ENCODE data around the gene DDX47. TPM values are rescaled to one million over a fixed set of nuclear protein-coding genes. Genes with fewer than 3 reads are reported as not detected.
"Not testable (repeated sequence)": the region's sequence is repeated elsewhere in the genome, so short reads cannot be mapped to it uniquely, and the experiment has no call there.

Gene DDX47
- total and polyA plus RNA-seq, 8 donors = 9.6 to 108 (median 31.8) TPM

DNA sequence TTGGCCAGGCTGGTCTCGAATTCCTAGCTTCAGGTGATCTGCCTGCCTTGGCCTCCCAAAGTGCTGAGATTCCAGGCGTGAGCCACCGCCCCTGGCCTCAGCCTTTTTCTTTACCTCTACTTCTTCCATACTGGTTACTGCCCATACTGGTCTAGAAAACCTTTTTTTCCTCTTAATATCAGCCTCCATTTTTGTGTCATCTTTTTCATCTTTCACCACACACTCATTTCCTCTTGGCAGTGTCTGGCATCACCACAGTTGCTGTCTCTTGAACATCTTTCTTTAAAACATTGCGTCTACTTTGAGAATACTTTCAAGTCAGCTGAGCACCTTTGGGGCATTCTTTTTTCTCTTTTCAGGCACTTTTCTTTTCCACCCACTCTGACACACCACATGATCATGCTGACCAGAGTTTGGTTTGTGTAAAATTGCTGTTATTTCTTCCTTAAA is 32.7 kb downstream of the DDX47 start:
- TF ChIP-seq POLR2AphosphoS5 (IDR thresholded peaks at IDR 0.05) (no peak), EP300 (IDR thresholded peaks at IDR 0.05) (no peak), POLR2A (IDR thresholded peaks at IDR 0.05) (no peak)
- TF ChIP-seq, protein P1, sequence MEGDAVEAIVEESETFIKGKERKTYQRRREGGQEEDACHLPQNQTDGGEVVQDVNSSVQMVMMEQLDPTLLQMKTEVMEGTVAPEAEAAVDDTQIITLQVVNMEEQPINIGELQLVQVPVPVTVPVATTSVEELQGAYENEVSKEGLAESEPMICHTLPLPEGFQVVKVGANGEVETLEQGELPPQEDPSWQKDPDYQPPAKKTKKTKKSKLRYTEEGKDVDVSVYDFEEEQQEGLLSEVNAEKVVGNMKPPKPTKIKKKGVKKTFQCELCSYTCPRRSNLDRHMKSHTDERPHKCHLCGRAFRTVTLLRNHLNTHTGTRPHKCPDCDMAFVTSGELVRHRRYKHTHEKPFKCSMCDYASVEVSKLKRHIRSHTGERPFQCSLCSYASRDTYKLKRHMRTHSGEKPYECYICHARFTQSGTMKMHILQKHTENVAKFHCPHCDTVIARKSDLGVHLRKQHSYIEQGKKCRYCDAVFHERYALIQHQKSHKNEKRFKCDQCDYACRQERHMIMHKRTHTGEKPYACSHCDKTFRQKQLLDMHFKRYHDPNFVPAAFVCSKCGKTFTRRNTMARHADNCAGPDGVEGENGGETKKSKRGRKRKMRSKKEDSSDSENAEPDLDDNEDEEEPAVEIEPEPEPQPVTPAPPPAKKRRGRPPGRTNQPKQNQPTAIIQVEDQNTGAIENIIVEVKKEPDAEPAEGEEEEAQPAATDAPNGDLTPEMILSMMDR (IDR thresholded peaks at IDR 0.05) = no peak
- no peaks in the 10 kb centered on the region for H3K9me3 ChIP-seq
- intact Hi-C loops (cut with DNase I; ENCODE audit: low total_unique reads) = no loop called here
- no peak overlapping the region for H3K4me3 ChIP-seq
- peaks cover 0 to 4% (median 0%) of the 10 kb centered on the region in 4 donors for H3K4me1 ChIP-seq
- H3K36me3 ChIP-seq = no peaks in the 10 kb centered on the region
- 82 to 89% (median 87%) methylated on average over 4 of the region's 4 CpGs for WGBS, 5 donors
- no peaks in the 10 kb centered on the region for H3K27me3 ChIP-seq
- no peak overlapping the region for H3K27ac ChIP-seq
- no peak for DNase-seq

DNA sequence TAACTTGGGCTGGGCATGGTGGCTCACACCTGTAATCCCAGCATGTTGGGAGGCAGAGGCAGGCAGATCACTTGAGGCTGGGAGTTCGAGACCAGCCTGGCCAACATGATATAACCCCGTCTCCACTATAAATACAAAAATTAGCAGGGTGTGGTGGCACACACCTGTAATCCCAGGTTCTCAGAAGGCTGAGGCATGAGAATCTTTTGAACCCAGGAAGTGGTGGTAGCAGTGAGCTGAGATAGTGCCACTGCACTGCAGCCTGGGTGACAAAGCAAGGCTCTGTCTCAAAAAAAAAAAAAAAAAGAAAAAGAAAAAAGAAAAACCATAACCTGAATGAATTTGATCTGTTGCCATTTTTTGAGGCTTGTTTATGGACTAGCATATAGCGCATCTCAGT is 33.6 kb downstream of the DDX47 start:
- 92 to 97% (median 95%) methylated on average over 3 of the region's 3 CpGs for WGBS, 5 donors
- H3K4me3 ChIP-seq; DNase-seq; intact Hi-C loops (cut with DNase I; ENCODE audit: low total_unique reads); H3K4me1 ChIP-seq; H3K27ac ChIP-seq; H3K36me3 ChIP-seq; H3K9me3 ChIP-seq; H3K27me3 ChIP-seq: not testable (repeated sequence)

DNA sequence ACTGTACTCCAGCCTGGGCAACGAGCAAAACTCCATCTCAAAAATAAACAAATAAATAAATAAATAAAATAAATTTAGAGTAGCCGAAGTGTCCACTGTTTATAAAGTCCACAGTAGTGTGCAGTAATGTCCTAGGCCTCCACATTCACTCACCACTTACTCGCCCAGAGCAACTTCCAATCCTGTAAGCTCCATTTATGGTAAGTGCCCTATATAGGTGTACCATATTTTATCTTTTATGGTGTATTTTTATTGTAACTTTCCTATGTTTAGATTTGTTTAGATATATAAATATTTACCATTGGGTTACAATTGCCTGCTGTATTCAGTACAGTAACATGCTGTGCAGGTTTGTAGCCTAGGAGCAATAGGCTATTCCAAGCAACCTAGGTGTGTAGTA is 40.3 kb downstream of the DDX47 start:
- no peak for TF ChIP-seq EP300 (IDR thresholded peaks at IDR 0.05)
- TF ChIP-seq POLR2AphosphoS5 (IDR thresholded peaks at IDR 0.05) = no peak
- TF ChIP-seq POLR2A (IDR thresholded peaks at IDR 0.05) = no peak
- TF ChIP-seq, protein P1 (IDR thresholded peaks at IDR 0.05) = no peak

DNA sequence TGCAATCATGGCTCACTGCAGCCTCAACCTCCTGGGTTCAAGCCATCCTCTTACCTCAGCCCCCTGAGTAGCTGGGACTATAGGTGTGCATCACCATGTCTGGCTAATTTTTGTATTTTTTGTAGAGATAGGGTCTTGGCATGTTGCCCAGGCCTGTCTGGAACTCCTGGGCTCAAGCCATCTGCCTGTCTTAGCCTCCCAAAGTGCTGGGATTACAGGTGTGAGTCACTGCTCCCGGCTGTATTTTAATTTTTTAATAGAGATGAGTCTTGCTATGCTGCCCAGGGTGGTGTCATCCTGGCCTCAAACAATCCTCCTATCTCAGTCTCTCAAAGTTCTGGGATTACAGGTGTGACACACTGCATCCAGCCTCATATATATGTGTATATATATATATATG is 46.5 kb downstream of the DDX47 start:
- intact Hi-C loops (cut with DNase I; ENCODE audit: low total_unique reads) = no loop called here
- DNase-seq = no peak

More for the DNA sequence above, 40.3 kb downstream of the DDX47 start:
- Histone ChIP-seq H3K36me3 (no peaks in the 10 kb centered on the region), H3K27me3 (no peaks in the 10 kb centered on the region), H3K9me3 (no peaks in the 10 kb centered on the region), H3K4me1 (no peaks in the 10 kb centered on the region), H3K27ac (no peak overlapping the region), H3K4me3 (no peak overlapping the region)
- intact Hi-C loops (cut with DNase I; ENCODE audit: low total_unique reads) = no loop called here
- DNase-seq = no peak
- WGBS, 5 donors = 60 to 64% (median 61%) methylated on average over 3 of the region's 3 CpGs

DNA sequence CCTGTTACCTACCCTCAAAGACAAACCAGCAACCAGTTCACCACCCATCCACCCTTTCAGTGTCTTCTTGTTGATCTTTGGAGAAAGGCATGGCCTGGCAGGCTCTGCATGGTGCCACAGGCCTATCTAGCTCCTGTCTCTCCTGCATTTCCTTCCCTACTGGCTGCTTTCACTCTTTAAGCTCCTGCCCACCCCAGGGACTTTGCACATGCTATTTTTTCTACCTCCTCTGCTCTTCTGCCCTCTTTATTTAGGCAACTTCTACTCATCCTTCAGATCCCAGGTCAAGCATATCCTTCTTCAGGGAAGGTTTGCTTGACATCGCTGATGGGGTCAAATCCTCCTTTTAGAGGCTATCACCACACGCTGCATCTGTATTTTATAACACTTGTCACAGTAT is 51.1 kb downstream of the DDX47 start:
- TF ChIP-seq POLR2AphosphoS5 (IDR thresholded peaks at IDR 0.05) (no peak), EP300 (IDR thresholded peaks at IDR 0.05) (no peak), POLR2A (IDR thresholded peaks at IDR 0.05) (no peak)
- TF ChIP-seq, protein P1 (IDR thresholded peaks at IDR 0.05) = no peak
- no peak for DNase-seq
- WGBS, 5 donors = 91 to 100% (median 98%) methylated on average over 2 of the region's 2 CpGs
- intact Hi-C loops (cut with DNase I; ENCODE audit: low total_unique reads) = no loop called here
- Histone ChIP-seq H3K27ac (no peak overlapping the region), H3K4me1 (no peaks in the 10 kb centered on the region), H3K27me3 (no peaks in the 10 kb centered on the region), H3K4me3 (no peak overlapping the region), H3K36me3 (no peaks in the 10 kb centered on the region), H3K9me3 (no peaks in the 10 kb centered on the region)

More for the DNA sequence above, 46.5 kb downstream of the DDX47 start:
- 36 to 75% (median 48%) methylated on average over 1 of the region's 1 CpG for WGBS, 5 donors
- H3K4me3 ChIP-seq = no peak overlapping the region
- TF ChIP-seq POLR2AphosphoS5 (IDR thresholded peaks at IDR 0.05) = no peak
- TF ChIP-seq, protein P1 (IDR thresholded peaks at IDR 0.05) = no peak
- no peak for TF ChIP-seq POLR2A (IDR thresholded peaks at IDR 0.05)
- no peak for TF ChIP-seq EP300 (IDR thresholded peaks at IDR 0.05)
- H3K27ac ChIP-seq = no peak overlapping the region
- H3K4me1 ChIP-seq = no peaks in the 10 kb centered on the region
- no peaks in the 10 kb centered on the region for H3K9me3 ChIP-seq
- H3K27me3 ChIP-seq = no peaks in the 10 kb centered on the region
- no peaks in the 10 kb centered on the region for H3K36me3 ChIP-seq
